Vagina (tissue), 2 donors: ENCODE results near the gene BDKRB1.

Experiments used
- POLR2A ChIP-seq, 2 donors: fragments of 450-650 bp; IDR thresholded peaks; one replicate each; pipeline ENCODE4 v1.6.1; 2017; ENCODE audit warnings: antibody characterized with exemption in 2 of 2, mild to moderate bottlenecking in 2 of 2, moderate library complexity in 2 of 2
- POLR2AphosphoS5 ChIP-seq, 2 donors: sonication (generic); formaldehyde crosslinking; IDR thresholded peaks; one replicate each; pipeline ENCODE4 v1.9.0; 2017; ENCODE audit warnings: antibody characterized with exemption in 2 of 2, mild to moderate bottlenecking in 2 of 2, low read depth in 1 of 2; ENCODE audit not compliant: insufficient read depth in 1 of 2
- TF ChIP-seq, protein P1 (sequence below), 3 experiments: fragments of 450-650 bp in 2 of 3; fragments of 200-600 bp in 1 of 3; sonication (generic) in 1 of 3; IDR thresholded peaks; one replicate each; pipeline ENCODE4 v1.5.1; 2017 to 2019; ENCODE audit warnings: antibody characterized with exemption in 3 of 3, mild to moderate bottlenecking in 2 of 3, moderate library complexity in 2 of 3

DNA sequence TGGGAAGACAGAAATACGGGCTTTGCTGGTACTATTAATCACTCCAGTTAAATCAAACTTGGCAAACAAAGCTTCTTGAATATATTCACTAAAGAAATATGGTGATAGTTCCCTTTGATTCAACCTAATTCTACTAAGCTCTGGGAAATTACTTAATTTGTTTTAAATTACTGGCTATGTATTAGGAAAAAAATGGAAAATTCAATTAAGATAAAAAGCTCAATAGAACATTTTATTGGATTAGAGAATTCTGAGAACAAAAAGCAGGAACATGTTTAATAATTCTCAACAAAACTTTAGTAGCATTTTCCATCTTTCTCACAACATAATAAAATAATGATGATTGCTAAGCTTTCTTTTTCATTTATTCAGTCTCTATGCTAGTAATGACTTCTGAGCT is 30.2 kb downstream of the BDKRB1 start:
- no peak for TF ChIP-seq POLR2A (IDR thresholded peaks at IDR 0.05)
- TF ChIP-seq, protein P1, sequence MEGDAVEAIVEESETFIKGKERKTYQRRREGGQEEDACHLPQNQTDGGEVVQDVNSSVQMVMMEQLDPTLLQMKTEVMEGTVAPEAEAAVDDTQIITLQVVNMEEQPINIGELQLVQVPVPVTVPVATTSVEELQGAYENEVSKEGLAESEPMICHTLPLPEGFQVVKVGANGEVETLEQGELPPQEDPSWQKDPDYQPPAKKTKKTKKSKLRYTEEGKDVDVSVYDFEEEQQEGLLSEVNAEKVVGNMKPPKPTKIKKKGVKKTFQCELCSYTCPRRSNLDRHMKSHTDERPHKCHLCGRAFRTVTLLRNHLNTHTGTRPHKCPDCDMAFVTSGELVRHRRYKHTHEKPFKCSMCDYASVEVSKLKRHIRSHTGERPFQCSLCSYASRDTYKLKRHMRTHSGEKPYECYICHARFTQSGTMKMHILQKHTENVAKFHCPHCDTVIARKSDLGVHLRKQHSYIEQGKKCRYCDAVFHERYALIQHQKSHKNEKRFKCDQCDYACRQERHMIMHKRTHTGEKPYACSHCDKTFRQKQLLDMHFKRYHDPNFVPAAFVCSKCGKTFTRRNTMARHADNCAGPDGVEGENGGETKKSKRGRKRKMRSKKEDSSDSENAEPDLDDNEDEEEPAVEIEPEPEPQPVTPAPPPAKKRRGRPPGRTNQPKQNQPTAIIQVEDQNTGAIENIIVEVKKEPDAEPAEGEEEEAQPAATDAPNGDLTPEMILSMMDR (IDR thresholded peaks at IDR 0.05): no peak
- TF ChIP-seq POLR2AphosphoS5 (IDR thresholded peaks at IDR 0.05; ENCODE audit: insufficient read depth in 1 of 2, low read depth in 1 of 2): no peak
